SW 1271 (cell line): Measurements from ENCODE around the gene BRAT1.

Experiments
- DNase-seq, 2 experiments: peaks; one replicate each; lab custom pipeline; 2025; lab: John Stamatoyannopoulos, UW

The BRAT1 gene

DNA sequence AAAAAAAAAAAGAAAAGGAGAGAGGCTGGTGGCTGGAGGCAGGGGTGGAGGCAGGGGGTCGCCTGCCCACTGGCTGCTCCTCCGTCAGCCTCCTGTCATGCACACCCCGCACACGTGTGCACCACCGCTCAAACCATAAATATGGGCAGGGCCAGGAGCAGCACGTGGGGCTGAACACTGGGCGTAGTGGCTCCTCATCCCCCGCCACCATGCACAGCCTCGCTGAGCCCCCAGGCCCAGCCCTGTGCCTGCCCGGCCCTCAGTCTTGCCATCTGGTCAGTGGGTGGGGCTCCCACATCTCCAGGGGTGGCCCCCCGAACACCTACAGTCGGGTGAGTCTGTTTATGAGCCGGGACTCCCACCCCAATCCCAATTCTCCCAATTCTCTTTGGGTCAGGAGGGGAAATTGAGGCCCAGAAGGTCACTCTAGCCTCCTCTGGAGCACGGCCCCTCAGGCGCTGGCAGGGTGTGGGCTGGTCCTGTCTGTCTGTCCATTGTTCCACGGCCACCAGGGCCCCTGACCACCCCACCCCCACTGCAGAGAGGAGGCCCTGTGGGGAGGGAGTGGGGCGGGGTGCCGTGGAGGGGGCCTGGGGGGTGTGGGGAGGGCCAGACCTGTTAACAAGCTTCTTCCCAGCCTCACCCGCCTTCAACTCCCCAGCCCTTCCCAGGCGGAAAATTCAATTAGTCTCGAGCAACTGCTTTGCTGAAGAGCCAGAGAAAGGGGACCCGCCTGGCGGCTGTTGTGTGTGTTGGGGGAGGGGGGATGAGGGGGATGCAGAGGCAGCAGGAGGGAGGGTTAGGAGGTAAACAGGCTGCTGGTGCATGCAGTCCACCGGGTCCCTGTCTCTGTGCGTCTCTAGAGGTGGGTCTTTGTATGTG, 59.7 kb downstream of the BRAT1 start:
- DNase-seq, result no peak

DNA sequence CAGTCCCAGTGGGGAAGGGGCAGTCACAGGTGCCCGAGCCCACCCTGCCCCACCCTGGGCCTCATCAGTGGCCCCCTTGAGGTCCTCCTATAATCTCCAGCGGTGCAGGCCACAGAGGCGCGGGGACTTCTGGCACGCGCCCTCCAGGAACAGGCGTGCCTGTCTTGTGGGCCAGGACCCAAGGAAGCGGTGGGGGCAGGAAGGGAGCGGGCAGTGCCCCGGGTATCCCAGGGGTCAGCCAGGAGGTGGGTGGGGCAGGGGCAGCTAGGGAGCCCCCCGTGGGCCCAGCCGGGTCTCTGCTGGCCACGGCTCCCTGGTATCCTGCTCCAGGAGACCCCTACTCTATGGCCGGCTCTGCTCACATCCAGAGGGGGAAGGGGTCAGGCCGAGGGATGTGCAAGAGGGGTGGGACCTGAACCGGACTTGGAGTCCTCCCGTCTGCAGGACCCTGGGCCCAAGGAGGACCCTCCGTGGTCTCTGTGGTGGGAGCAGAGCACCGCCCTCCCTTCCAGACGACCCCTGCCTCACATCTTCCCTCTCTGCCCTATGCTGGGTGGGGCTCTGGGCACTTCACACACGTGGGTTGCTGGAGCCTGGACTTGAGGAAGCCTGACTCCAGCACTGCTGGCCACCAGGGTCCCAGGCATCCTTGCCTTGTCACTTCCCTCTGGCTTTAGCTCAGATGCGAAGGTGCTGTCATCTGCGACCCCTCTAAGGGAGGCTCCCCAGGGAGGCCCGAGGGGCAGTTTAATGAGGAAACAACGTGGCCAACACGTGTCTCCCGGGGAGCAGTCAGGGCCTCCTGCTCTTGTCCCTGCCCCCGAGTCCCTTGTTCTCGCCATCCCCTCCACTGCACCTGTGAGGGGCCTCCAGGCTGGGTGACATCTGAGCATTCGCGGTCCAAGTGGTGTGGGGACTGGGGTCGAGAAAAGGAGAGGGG, 60.9 kb downstream of the BRAT1 start:
- no peak for DNase-seq

DNA sequence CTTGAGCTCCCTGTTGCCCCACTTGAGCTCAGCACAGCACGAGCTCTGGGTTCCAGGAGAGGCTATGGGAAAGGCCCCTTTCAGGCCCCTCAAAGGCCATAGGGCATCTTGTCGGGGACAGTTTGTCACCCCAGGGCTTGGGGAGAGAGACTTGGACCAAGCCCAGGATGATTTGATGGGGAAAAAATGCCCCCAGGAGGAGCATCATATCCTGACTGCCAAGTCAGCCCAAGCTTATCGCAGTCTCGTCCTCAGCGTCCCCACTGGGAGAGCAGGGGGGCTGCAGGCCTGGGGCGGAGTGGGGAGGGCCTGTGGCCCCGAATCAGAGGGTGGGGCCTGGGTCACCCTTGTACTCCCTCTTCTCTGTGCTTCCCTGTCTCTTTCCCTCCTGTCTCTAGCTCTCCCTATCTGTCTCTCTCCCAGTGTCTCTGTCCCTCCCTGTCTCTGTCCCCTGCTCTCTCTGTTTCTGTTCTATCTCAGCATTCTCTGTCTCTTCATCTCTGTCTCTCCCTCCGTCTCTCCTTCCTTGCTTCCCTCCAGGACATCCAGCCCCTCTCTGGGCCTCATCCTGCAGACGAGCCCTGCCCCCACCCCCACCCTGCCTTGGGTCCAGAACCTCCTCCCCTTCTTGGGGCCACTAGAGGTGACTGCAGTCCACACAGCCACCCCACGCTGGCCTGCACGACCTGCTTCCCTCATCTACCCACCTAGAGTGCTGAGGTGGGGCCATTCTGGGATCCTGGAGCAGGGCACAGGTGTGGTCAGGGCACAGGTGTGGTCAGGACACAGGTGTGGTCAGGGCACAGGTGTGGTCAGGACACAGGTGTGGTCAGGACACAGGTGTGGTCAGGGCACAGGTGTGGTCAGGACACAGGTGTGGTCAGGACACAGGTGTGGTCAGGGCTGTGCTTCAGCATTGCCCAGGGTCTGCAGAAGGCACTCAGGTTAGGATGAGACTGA, 61.8 kb downstream of the BRAT1 start:
- DNase-seq, result no peak

DNA sequence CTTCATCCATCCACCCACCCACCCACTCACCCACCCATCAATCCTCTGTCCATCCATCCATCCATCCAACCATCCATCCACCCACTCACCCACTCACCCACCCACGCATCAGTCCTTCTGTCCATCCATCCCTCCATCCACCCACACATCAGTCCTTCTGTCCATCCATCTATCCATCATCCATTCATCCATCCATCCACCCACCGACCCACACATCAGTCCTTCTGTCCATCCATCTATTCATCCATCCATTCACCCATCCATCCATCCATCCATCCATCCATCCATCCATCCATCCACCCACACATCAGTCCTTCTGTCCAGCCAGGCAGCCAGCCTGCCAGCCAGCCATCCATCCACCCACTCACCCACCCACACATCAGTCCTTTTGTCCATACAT, 63.3 kb downstream of the BRAT1 start:
- no peak for DNase-seq

DNA sequence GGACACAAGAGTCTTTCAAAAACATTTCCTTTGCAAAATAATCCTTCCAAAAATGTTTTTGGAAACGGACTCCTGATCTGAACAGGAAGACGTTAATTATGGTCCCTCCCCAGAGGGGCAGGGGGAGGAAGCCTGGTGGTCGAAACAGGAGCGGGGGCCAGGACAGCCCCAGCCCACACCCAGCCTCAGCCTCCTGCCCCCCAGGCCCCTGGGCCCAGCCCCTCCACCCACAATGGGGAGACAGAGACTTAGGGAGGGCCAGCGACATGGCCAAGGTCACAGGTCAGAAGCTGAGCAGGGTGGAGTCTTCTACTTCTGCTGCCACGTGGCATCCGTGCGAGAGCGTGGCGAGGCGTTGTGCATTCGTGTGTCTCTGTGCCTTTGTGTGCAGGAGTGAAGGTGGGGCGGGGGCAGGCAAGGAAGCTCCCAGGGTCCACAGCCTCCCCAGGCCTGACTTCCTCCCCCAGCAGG, 65.1 kb downstream of the BRAT1 start:
- no peak for DNase-seq

DNA sequence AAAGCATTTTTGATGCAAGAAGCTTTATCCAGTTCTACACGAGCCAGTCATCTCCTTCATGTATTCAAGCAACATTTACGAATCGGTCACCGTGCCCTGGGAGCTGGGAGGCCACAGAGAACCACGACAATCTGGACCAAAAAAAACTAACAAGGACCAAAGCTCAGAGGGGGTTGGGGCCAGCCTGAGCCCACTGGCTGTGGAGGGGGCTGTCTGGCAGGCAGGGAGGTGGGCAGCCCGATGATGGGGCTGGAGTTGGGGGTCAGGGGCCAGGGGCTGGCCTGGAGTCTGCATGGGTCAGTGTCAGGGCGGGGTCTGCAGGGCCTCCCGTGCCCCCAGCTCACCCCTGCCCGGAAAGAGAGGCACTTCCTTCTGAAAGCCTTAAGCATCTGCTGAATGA, 66.6 kb downstream of the BRAT1 start:
- DNase-seq, result no peak

DNA sequence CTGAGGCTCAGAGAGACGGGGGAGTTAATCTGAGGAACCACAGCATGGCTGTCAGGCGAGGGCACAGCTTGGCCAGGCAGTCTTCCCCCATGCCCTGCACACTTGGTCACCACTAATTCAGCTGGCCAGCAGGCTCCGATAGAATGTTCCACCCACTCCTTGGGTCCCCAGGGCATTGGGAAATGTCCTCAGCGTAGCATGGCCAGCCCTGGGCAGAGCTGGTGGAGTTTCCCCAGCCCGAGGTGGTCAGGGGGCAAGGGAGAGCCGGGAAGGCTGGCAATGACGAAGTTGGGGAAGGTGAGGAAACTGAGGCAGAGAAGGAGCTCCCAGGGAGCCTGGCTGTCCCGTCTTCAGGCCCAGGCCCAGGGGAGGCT, 67.1 kb downstream of the BRAT1 start:
- DNase-seq, result no peak
